HAP-1 (cell line): ENCODE data around the gene CHST13.

ENCODE experiments used
- DNase-seq, 2 experiments: peaks; one replicate each; pipeline ENCODE4 v3.0.0-alpha.2; 2016 to 2020; ENCODE audit warnings: low spot score in 2 of 2
- H3K27me3 ChIP-seq: fragments of 250-450 bp; sonication (Bioruptor Pico); 2 replicates; pipeline ENCODE4 v1.5.1; 2020; ENCODE audit warnings: low read depth, mild to moderate bottlenecking, moderate library complexity
- H3K36me3 ChIP-seq: fragments of 250-450 bp; sonication (Bioruptor Pico); replicated peaks from 2 replicates; pipeline ENCODE4 v1.5.1; 2020; ENCODE audit warnings: mild to moderate bottlenecking
- H3K4me1 ChIP-seq: fragments of 250-450 bp; sonication (Bioruptor Pico); 2 replicates; pipeline ENCODE4 v1.5.1; 2020; ENCODE audit warnings: mild to moderate bottlenecking
- H3K4me3 ChIP-seq: fragments of 250-450 bp; sonication (Bioruptor Pico); 2 replicates; pipeline ENCODE4 v1.5.1; 2020; ENCODE audit warnings: mild to moderate bottlenecking, moderate library complexity
- H3K9me3 ChIP-seq: fragments of 250-450 bp; sonication (Bioruptor Pico); 2 replicates; pipeline ENCODE4 v1.5.1; 2020; ENCODE audit warnings: mild to moderate bottlenecking, moderate library complexity
- in situ Hi-C: fragments of 300-500 bp; cut with MboI; formaldehyde crosslinking; loops from 3 replicates; pipeline ENCODE4 v1.14.3; 2020; ENCODE audit warnings: low sequenced_read_pairs, inconsistent platforms, mixed read lengths

CHST13 gene

GRCh38 chr3:126508564-126508964 lies 15.4 kb upstream of the CHST13 start:
- DNase-seq = no peak
- in situ Hi-C loops = no loop called here
- Histone ChIP-seq H3K27me3 (no peaks in the 10 kb centered on the region), H3K9me3 (no peaks in the 10 kb centered on the region), H3K36me3 (no peaks in the 10 kb centered on the region), H3K4me3 (no peak overlapping the region), H3K4me1 (no peaks in the 10 kb centered on the region)

- Histone ChIP-seq H3K4me1 (no peaks in the 10 kb centered on the region), H3K9me3 (no peaks in the 10 kb centered on the region), H3K36me3 (no peaks in the 10 kb centered on the region), H3K4me3 (no peak overlapping the region), H3K27me3 (no peaks in the 10 kb centered on the region)
- in situ Hi-C loops = no loop called here
- no peak for DNase-seq
Observed at GRCh38 chr3:126509597-126510307, 14.2 kb upstream of the CHST13 start.

GRCh38 chr3:126510308-126510910 lies 13.5 kb upstream of the CHST13 start:
- no peaks in the 10 kb centered on the region for H3K4me1 ChIP-seq
- in situ Hi-C loops = no loop called here

GRCh38 chr3:126511291-126511690 lies 12.7 kb upstream of the CHST13 start:
- no peak for DNase-seq
- Histone ChIP-seq H3K4me3 (no peak overlapping the region), H3K36me3 (no peaks in the 10 kb centered on the region), H3K4me1 (no peaks in the 10 kb centered on the region), H3K9me3 (no peaks in the 10 kb centered on the region), H3K27me3 (no peaks in the 10 kb centered on the region)
- in situ Hi-C loops = no loop called here

More at GRCh38 chr3:126510308-126510910, 13.5 kb upstream of the CHST13 start:
- no peak for DNase-seq
- H3K36me3 ChIP-seq = no peaks in the 10 kb centered on the region
- no peaks in the 10 kb centered on the region for H3K9me3 ChIP-seq
- H3K27me3 ChIP-seq = no peaks in the 10 kb centered on the region
- no peak overlapping the region for H3K4me3 ChIP-seq

GRCh38 chr3:126512026-126512425 lies 11.9 kb upstream of the CHST13 start:
- Histone ChIP-seq H3K36me3 (no peaks in the 10 kb centered on the region), H3K9me3 (no peaks in the 10 kb centered on the region), H3K4me3 (no peak overlapping the region), H3K4me1 (no peaks in the 10 kb centered on the region), H3K27me3 (no peaks in the 10 kb centered on the region)
- DNase-seq = no peak
- in situ Hi-C loops = no loop called here

GRCh38 chr3:126512916-126513650 lies 10.9 kb upstream of the CHST13 start:
- Histone ChIP-seq H3K4me3 (no peak overlapping the region), H3K36me3 (no peaks in the 10 kb centered on the region), H3K9me3 (no peaks in the 10 kb centered on the region), H3K4me1 (no peaks in the 10 kb centered on the region), H3K27me3 (no peaks in the 10 kb centered on the region)
- in situ Hi-C loops = no loop called here
- no peak for DNase-seq

GRCh38 chr3:126514161-126514560 lies 9.8 kb upstream of the CHST13 start:
- no peak for DNase-seq
- no peaks in the 10 kb centered on the region for H3K4me1 ChIP-seq
- no peaks in the 10 kb centered on the region for H3K27me3 ChIP-seq
- in situ Hi-C loops = no loop called here
- no peaks in the 10 kb centered on the region for H3K9me3 ChIP-seq
- H3K4me3 ChIP-seq = no peak overlapping the region
- H3K36me3 ChIP-seq = no peaks in the 10 kb centered on the region

- in situ Hi-C loops = no loop called here
- H3K9me3 ChIP-seq = no peaks in the 10 kb centered on the region
- H3K4me1 ChIP-seq = no peaks in the 10 kb centered on the region
- no peaks in the 10 kb centered on the region for H3K27me3 ChIP-seq
- no peaks in the 10 kb centered on the region for H3K36me3 ChIP-seq
- no peak overlapping the region for H3K4me3 ChIP-seq
- DNase-seq = no peak
Observed at GRCh38 chr3:126515066-126515706, 8.8 kb upstream of the CHST13 start.

GRCh38 chr3:126516152-126516935 lies 7.6 kb upstream of the CHST13 start:
- Histone ChIP-seq H3K27me3 (no peaks in the 10 kb centered on the region), H3K4me1 (no peaks in the 10 kb centered on the region), H3K4me3 (no peak overlapping the region), H3K36me3 (no peaks in the 10 kb centered on the region), H3K9me3 (no peaks in the 10 kb centered on the region)
- in situ Hi-C loops = no loop called here
- DNase-seq = no peak

GRCh38 chr3:126516936-126517290 lies 7.0 kb upstream of the CHST13 start:
- no peak overlapping the region for H3K4me3 ChIP-seq
- no peak for DNase-seq
- no peaks in the 10 kb centered on the region for H3K4me1 ChIP-seq
- in situ Hi-C loops = no loop called here
- no peaks in the 10 kb centered on the region for H3K27me3 ChIP-seq
- no peaks in the 10 kb centered on the region for H3K36me3 ChIP-seq
- no peaks in the 10 kb centered on the region for H3K9me3 ChIP-seq

- no peak within 1 kb of the TSS for H3K4me3 ChIP-seq
- in situ Hi-C loops = no loop called here
- DNase-seq = no peak
- no peaks in the 10 kb centered on the region for H3K9me3 ChIP-seq
- H3K36me3 ChIP-seq = no peaks in the 10 kb centered on the region
- H3K4me1 ChIP-seq = no peaks in the 10 kb centered on the region
- no peaks in the 10 kb centered on the region for H3K27me3 ChIP-seq
Observed at GRCh38 chr3:126517291-126517951, 6.5 kb upstream of the CHST13 start, which contains the start of gene UROC1. Gene UROC1 (minus strand): TSS chr3:126517773. CDS start chr3:126517719, 54 bp downstream.

GRCh38 chr3:126517986-126518778 lies 5.8 kb upstream of the CHST13 start:
- DNase-seq = no peak
- no peak overlapping the region for H3K4me3 ChIP-seq
- in situ Hi-C loops = no loop called here
- H3K36me3 ChIP-seq = no peaks in the 10 kb centered on the region
- H3K4me1 ChIP-seq = no peaks in the 10 kb centered on the region
- H3K27me3 ChIP-seq = no peaks in the 10 kb centered on the region
- no peaks in the 10 kb centered on the region for H3K9me3 ChIP-seq
